Stimulated activated CD4-positive, alpha-beta T cell treated with anti-CD3 and anti-CD28 coated beads, Interleukin-15, amount 100 ng/mL, for 48 hours (primary cell): ENCODE data around the gene MYBBP1A.
A peak's percentile ranks its signal among the peaks of the same experiment; 100 is the strongest.

Experiments
- DNase-seq, 2 donors: peaks; one replicate each; pipeline ENCODE4 v3.0.0-alpha.2; 2020; ENCODE audit warnings: low read depth in 2 of 2

The MYBBP1A gene

GRCh38 chr17:4504188-4504587 is 51.0 kb downstream of the MYBBP1A start:
- DNase-seq, result no peak

- DNase-seq, result no peak
Measured at GRCh38 chr17:4503283-4504025, 51.7 kb downstream of the MYBBP1A start.

- no peak for DNase-seq
Measured at GRCh38 chr17:4502466-4503154, 52.6 kb downstream of the MYBBP1A start.

GRCh38 chr17:4501295-4501949 is 53.8 kb downstream of the MYBBP1A start:
- no peak for DNase-seq

GRCh38 chr17:4500191-4500571 is 55.0 kb downstream of the MYBBP1A start:
- DNase-seq, result no peak

- DNase-seq, result no peak
Measured at GRCh38 chr17:4499431-4500190, 55.6 kb downstream of the MYBBP1A start.

GRCh38 chr17:4498461-4499397 is 56.5 kb downstream of the MYBBP1A start, which contains the start of gene SPNS2:
Gene SPNS2, plus strand, starts transcription at chr17:4498881. Its CDS starts 167 bp downstream, at chr17:4499048.
- peak in 1 of 2 donors; percentile 52 for DNase-seq

- DNase-seq, result no peak
Measured at GRCh38 chr17:4497101-4497824, 57.9 kb downstream of the MYBBP1A start.

- no peak for DNase-seq
Measured at GRCh38 chr17:4492721-4493561, 62.2 kb downstream of the MYBBP1A start.

- DNase-seq, result no peak
Measured at GRCh38 chr17:4490637-4491061, 64.5 kb downstream of the MYBBP1A start.

GRCh38 chr17:4490109-4490591 is 65.0 kb downstream of the MYBBP1A start:
- DNase-seq, result no peak

- DNase-seq, result no peak
Measured at GRCh38 chr17:4488989-4489595, 66.1 kb downstream of the MYBBP1A start.
